Right kidney (tissue), 9 donors: ENCODE measurements around the gene ZNF264.
"Not testable (repeated sequence)": the region's sequence is repeated elsewhere in the genome, so short reads cannot be mapped to it uniquely, and the experiment has no call there.

Experiments
- DNase-seq: peaks from one replicate; pipeline ENCODE4 v3.0.0-alpha.2; 2016
- long read RNA-seq, 8 donors: transcript quantifications; one replicate each; lab custom pipeline, GENCODE V29; 2026

ZNF264 gene
- long read RNA-seq, donor 1, partial matches to known transcripts = 0 of 2 reads
- long read RNA-seq, donor 1, other reads (novel, unspliced or antisense) = 0 of 2 reads
- long read RNA-seq, donor 2, full-length matches to known transcripts = 3 of 3 reads
- long read RNA-seq, donor 2, partial matches to known transcripts = 0 of 3 reads
- long read RNA-seq, donor 2, other reads (novel, unspliced or antisense) = 0 of 3 reads
- long read RNA-seq, donor 3 = 0 reads
- long read RNA-seq, donor 4, full-length matches to known transcripts = 3 of 3 reads
- long read RNA-seq, donor 4, partial matches to known transcripts = 0 of 3 reads
- long read RNA-seq, donor 4, other reads (novel, unspliced or antisense) = 0 of 3 reads
- long read RNA-seq, donor 5, full-length matches to known transcripts = 4 of 4 reads
- long read RNA-seq, donor 5, partial matches to known transcripts = 0 of 4 reads
- long read RNA-seq, donor 5, other reads (novel, unspliced or antisense) = 0 of 4 reads
- long read RNA-seq, donor 6, full-length matches to known transcripts = 2 of 2 reads
- long read RNA-seq, donor 6, partial matches to known transcripts = 0 of 2 reads
- long read RNA-seq, donor 6, other reads (novel, unspliced or antisense) = 0 of 2 reads
- long read RNA-seq, donor 7, full-length matches to known transcripts = 13 of 13 reads
- long read RNA-seq, donor 7, partial matches to known transcripts = 0 of 13 reads
- long read RNA-seq, donor 7, other reads (novel, unspliced or antisense) = 0 of 13 reads
- long read RNA-seq, donor 8, full-length matches to known transcripts = 2 of 2 reads
- long read RNA-seq, donor 8, partial matches to known transcripts = 0 of 2 reads
- long read RNA-seq, donor 8, other reads (novel, unspliced or antisense) = 0 of 2 reads

GRCh38 chr19:57191141-57192076 lies at the start of gene ZNF264:
Gene ZNF264 (plus strand): TSS chr19:57191500. CDS start chr19:57191914, 414 bp downstream.
- DNase-seq = peak; percentile 95

GRCh38 chr19:57141699-57142098 lies 49.6 kb upstream of the ZNF264 start:
- no peak for DNase-seq

GRCh38 chr19:57152921-57153320 lies 38.4 kb upstream of the ZNF264 start:
- DNase-seq = no peak

GRCh38 chr19:57161985-57162539 lies 29.2 kb upstream of the ZNF264 start:
- DNase-seq = no peak

GRCh38 chr19:57165846-57166245 lies 25.5 kb upstream of the ZNF264 start:
- DNase-seq = no peak

- DNase-seq = no peak
These were observed 23.9 kb upstream of the ZNF264 start, which contains the start of gene DUXA for GRCh38 chr19:57167385-57167784. Gene DUXA (minus strand): TSS chr19:57167485. CDS start chr19:57167443, 42 bp downstream.

GRCh38 chr19:57171551-57172081 lies 19.7 kb upstream of the ZNF264 start:
- peak; percentile 67 for DNase-seq

- no peak for DNase-seq
These were observed 999 bp upstream of the ZNF264 start for GRCh38 chr19:57190301-57190700.

- no peak for DNase-seq
These were observed 749 bp downstream of the ZNF264 start for GRCh38 chr19:57192077-57192420.

- no peak for DNase-seq
These were observed 1.7 kb downstream of the ZNF264 start for GRCh38 chr19:57192993-57193392.

GRCh38 chr19:57197874-57198273 lies 6.6 kb downstream of the ZNF264 start:
- not testable (repeated sequence) for DNase-seq

GRCh38 chr19:57202160-57202559 lies 10.9 kb downstream of the ZNF264 start:
- no peak for DNase-seq

- no peak for DNase-seq
These were observed 19.1 kb downstream of the ZNF264 start for GRCh38 chr19:57210381-57210780.

GRCh38 chr19:57212109-57212508 lies 20.8 kb downstream of the ZNF264 start:
- no peak for DNase-seq

GRCh38 chr19:57227502-57227901 lies 36.2 kb downstream of the ZNF264 start:
- DNase-seq = peak; percentile 5

GRCh38 chr19:57231686-57232085 lies 40.4 kb downstream of the ZNF264 start:
- no peak for DNase-seq

- DNase-seq = no peak
These were observed 41.9 kb downstream of the ZNF264 start for GRCh38 chr19:57233207-57233606.

- peak; percentile 86 for DNase-seq
These were observed 48.6 kb downstream of the ZNF264 start for GRCh38 chr19:57239982-57240310.

- DNase-seq = peak; percentile 92
These were observed 49.2 kb downstream of the ZNF264 start, which contains the start of gene ZNF805 for GRCh38 chr19:57240311-57241090. Gene ZNF805 (plus strand): TSS chr19:57240632. CDS start chr19:57240892, 260 bp downstream.

GRCh38 chr19:57241176-57241575 lies 49.9 kb downstream of the ZNF264 start:
- DNase-seq = peak; percentile 7

- no peak for DNase-seq
These were observed 51.5 kb downstream of the ZNF264 start for GRCh38 chr19:57242821-57243220.
